Loucy (cell line): Measurements from ENCODE around the gene IFT27.

Experiments used
- CTCF ChIP-seq: fragments of 200-600 bp; sonication (generic); conservative IDR thresholded peaks from 2 replicates; pipeline ENCODE4 v1.5.1; 2014; ENCODE audit warnings: mild to moderate bottlenecking, antibody characterized with exemption, low read length
- EZH2phosphoT487 ChIP-seq: fragments of 200-600 bp; IDR thresholded peaks from 2 replicates; pipeline ENCODE4 v1.6.1; 2018; ENCODE audit warnings: antibody characterized with exemption, mild to moderate bottlenecking, moderate library complexity, borderline replicate concordance

- no peak for TF ChIP-seq CTCF
- no peak for TF ChIP-seq EZH2phosphoT487
These were observed 2.1 kb upstream of the IFT27 start for GRCh38 chr22:36778020-36778419.
